ENCODE measurements around the gene DAAM1.
A peak's percentile ranks its signal among the peaks of the same experiment; 100 is the strongest.

Gene DAAM1

DNA sequence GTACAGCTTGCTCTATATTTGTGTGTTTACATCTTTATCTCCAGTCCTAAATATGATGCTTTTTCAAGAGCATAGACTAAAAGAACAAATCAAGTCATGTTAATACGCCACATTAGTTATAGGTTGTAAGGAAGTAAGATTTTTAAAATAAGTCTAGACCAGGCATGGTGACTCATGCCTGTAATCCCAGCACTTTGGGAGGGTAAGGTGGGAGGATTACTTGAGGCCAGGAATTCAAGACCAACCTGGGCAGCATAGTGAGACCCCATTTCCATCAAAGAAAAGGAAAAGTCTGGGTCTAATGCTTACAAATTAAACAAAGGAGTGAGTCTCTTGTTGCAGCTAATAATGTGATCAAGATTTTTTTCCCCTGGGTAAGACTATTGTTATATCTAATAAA, 157.9 kb downstream of the DAAM1 start (continued):
- TF ChIP-seq, protein P1, sequence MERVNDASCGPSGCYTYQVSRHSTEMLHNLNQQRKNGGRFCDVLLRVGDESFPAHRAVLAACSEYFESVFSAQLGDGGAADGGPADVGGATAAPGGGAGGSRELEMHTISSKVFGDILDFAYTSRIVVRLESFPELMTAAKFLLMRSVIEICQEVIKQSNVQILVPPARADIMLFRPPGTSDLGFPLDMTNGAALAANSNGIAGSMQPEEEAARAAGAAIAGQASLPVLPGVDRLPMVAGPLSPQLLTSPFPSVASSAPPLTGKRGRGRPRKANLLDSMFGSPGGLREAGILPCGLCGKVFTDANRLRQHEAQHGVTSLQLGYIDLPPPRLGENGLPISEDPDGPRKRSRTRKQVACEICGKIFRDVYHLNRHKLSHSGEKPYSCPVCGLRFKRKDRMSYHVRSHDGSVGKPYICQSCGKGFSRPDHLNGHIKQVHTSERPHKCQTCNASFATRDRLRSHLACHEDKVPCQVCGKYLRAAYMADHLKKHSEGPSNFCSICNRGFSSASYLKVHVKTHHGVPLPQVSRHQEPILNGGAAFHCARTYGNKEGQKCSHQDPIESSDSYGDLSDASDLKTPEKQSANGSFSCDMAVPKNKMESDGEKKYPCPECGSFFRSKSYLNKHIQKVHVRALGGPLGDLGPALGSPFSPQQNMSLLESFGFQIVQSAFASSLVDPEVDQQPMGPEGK (CRISPR knock-in tag; IDR thresholded peaks at IDR 0.05; ENCODE audit: borderline replicate concordance): no peak

DNA sequence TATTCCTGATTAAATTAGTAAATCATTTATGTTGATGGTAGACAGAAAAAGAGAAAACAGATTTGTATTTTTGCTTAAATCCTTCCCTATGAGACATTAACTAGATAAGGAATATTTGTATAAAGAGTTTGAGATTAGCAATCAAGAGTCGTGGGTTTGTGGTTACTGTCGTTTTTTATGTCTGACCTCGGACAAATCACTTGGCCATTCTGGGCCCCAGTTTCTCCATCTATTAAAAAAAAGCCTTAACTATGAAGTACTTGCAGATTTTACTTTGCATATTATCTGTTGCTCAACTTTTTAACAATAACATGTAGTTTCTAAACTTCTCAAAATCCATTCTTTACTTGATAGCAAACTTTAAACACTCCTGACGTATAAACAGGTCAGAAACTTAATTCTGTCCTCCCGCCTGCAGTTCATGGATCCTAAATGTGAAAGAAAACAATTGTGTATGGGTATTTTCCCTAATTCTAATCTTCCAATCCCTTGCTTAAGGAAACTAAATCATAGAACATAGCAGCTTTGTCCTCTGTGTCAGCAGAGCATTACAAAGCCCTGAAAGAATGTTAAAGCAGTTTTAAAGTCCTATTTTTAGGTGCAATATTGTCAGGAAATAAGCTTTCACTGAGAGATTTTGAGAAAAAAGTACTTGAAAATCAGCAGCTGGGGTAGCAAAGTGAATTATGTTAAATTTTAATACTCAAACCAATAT, 158.5 kb downstream of the DAAM1 start:
- no peak for ATAC-seq
- TF ChIP-seq, protein P2, sequence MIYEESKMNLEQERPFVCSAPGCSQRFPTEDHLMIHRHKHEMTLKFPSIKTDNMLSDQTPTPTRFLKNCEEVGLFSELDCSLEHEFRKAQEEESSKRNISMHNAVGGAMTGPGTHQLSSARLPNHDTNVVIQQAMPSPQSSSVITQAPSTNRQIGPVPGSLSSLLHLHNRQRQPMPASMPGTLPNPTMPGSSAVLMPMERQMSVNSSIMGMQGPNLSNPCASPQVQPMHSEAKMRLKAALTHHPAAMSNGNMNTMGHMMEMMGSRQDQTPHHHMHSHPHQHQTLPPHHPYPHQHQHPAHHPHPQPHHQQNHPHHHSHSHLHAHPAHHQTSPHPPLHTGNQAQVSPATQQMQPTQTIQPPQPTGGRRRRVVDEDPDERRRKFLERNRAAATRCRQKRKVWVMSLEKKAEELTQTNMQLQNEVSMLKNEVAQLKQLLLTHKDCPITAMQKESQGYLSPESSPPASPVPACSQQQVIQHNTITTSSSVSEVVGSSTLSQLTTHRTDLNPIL (CRISPR knock-in tag; IDR thresholded peaks at IDR 0.05; ENCODE audit: low read depth): no peak
- TF ChIP-seq ISL1 (CRISPR knock-in tag; IDR thresholded peaks at IDR 0.05) (0 out of 2 replicates have a peak, but pooled peaks have one; percentile 15), OSR1 (CRISPR knock-in tag; IDR thresholded peaks at IDR 0.05) (no peak)
- TF ChIP-seq, protein P1 (CRISPR knock-in tag; IDR thresholded peaks at IDR 0.05; ENCODE audit: borderline replicate concordance): no peak

DNA sequence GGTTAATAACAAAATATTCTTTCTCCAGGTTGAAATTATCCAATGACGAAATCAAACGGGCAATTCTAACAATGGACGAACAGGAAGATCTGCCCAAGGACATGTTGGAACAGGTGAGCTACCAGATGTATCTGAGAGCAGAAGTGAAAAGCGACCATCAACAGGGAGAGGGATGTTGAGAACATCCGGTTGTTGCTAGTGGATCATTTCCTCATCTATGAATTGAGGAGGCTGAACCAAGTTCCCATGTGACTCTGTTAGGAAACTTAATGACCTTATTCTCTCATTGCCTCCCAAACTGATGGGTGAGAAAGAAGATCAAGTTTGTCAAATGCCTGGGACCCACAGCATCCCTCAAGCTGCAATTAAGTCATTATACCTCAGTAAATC, 159.0 kb downstream of the DAAM1 start:
- no peak for ATAC-seq
- no peak for TF ChIP-seq OSR1 (CRISPR knock-in tag; IDR thresholded peaks at IDR 0.05)
- no peak for TF ChIP-seq CSDC2 (CRISPR knock-in tag; IDR thresholded peaks at IDR 0.05)
- no peak for TF ChIP-seq TOX (CRISPR knock-in tag; IDR thresholded peaks at IDR 0.05; ENCODE audit: borderline replicate concordance)

DNA sequence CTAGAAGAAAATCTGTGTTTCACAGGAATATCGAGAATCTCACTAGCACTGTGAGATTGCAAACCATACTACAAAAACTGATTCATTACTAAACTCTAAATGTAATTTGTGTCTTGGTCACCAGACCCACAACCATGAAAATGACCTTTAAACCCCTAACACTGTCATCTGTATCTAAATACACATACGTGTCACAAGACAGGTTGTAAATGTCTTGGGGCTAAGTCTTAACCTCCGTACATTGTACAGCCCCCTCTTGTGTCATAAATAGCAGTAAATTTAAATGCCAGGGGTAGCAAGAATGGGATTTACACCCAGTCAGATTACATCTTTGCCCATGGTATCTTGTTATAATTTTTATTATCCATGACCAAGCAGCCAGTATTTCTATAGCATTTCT, 159.4 kb downstream of the DAAM1 start:
- TF ChIP-seq OSR1 (CRISPR knock-in tag; IDR thresholded peaks at IDR 0.05): no peak
- no peak for TF ChIP-seq ZFP30 (CRISPR knock-in tag; IDR thresholded peaks at IDR 0.05)
- TF ChIP-seq, protein P3, sequence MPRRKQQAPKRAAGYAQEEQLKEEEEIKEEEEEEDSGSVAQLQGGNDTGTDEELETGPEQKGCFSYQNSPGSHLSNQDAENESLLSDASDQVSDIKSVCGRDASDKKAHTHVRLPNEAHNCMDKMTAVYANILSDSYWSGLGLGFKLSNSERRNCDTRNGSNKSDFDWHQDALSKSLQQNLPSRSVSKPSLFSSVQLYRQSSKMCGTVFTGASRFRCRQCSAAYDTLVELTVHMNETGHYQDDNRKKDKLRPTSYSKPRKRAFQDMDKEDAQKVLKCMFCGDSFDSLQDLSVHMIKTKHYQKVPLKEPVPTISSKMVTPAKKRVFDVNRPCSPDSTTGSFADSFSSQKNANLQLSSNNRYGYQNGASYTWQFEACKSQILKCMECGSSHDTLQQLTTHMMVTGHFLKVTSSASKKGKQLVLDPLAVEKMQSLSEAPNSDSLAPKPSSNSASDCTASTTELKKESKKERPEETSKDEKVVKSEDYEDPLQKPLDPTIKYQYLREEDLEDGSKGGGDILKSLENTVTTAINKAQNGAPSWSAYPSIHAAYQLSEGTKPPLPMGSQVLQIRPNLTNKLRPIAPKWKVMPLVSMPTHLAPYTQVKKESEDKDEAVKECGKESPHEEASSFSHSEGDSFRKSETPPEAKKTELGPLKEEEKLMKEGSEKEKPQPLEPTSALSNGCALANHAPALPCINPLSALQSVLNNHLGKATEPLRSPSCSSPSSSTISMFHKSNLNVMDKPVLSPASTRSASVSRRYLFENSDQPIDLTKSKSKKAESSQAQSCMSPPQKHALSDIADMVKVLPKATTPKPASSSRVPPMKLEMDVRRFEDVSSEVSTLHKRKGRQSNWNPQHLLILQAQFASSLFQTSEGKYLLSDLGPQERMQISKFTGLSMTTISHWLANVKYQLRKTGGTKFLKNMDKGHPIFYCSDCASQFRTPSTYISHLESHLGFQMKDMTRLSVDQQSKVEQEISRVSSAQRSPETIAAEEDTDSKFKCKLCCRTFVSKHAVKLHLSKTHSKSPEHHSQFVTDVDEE (CRISPR knock-in tag; IDR thresholded peaks at IDR 0.05): no peak
- no peak for TF ChIP-seq TOX (CRISPR knock-in tag; IDR thresholded peaks at IDR 0.05; ENCODE audit: borderline replicate concordance)
- no peak for TF ChIP-seq CSDC2 (CRISPR knock-in tag; IDR thresholded peaks at IDR 0.05)
- no peak for TF ChIP-seq ZNF565 (CRISPR knock-in tag; conservative IDR thresholded peaks at IDR 0.05; ENCODE audit: low read depth)
- TF ChIP-seq BACH2 (CRISPR knock-in tag; IDR thresholded peaks at IDR 0.05; ENCODE audit: borderline replicate concordance): no peak
- no peak for TF ChIP-seq ZC3H10 (CRISPR knock-in tag; IDR thresholded peaks at IDR 0.05)
- TF ChIP-seq, protein P4, sequence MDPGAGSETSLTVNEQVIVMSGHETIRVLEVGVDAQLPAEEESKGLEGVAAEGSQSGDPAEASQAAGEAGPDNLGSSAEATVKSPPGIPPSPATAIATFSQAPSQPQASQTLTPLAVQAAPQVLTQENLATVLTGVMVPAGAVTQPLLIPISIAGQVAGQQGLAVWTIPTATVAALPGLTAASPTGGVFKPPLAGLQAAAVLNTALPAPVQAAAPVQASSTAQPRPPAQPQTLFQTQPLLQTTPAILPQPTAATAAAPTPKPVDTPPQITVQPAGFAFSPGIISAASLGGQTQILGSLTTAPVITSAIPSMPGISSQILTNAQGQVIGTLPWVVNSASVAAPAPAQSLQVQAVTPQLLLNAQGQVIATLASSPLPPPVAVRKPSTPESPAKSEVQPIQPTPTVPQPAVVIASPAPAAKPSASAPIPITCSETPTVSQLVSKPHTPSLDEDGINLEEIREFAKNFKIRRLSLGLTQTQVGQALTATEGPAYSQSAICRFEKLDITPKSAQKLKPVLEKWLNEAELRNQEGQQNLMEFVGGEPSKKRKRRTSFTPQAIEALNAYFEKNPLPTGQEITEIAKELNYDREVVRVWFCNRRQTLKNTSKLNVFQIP (CRISPR knock-in tag; IDR thresholded peaks at IDR 0.05; ENCODE audit: borderline replicate concordance, low read depth): no peak
- TF ChIP-seq ESRRG (CRISPR knock-in tag; IDR thresholded peaks at IDR 0.05): no peak
- no peak for ATAC-seq

DNA sequence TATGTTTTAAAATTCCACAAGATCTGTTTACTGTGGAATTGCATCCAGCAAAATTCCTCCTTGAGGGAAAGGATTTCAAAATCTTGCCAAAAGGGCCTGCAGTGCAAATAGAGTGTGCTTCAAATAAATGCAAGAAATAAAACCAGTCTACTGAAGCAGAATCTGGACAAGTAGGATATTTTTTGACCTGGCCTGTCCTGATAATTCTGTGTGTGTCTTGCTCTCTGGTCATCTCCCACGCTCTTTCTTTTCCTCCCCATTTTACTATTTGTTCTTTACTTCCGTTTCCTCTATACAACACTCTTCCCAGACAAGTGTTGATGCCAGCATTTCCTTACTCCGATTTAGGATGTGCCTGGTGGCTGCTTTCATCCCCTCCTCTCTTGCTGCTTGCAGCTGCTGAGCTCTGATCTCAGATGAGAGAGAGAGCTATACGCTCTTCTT, 160.8 kb downstream of the DAAM1 start:
- TF ChIP-seq SNAI2 (CRISPR knock-in tag; IDR thresholded peaks at IDR 0.05) (no peak), ZNF8 (CRISPR knock-in tag; IDR thresholded peaks at IDR 0.05) (no peak)
- no peak for ATAC-seq

Measured in SK-N-SH treated with all-trans-retinoic acid at 6 μM for 48 hours (cell line).